Measurements from ENCODE around the gene CDHR1.

The CDHR1 gene

GRCh38 chr10:84233940-84234339 is 39.6 kb downstream of the CDHR1 start:
- DNase-seq, result no peak

GRCh38 chr10:84234479-84234878 is 40.1 kb downstream of the CDHR1 start:
- no peak for DNase-seq

GRCh38 chr10:84235096-84235495 is 40.8 kb downstream of the CDHR1 start:
- DNase-seq, result no peak

GRCh38 chr10:84236807-84237198 is 42.5 kb downstream of the CDHR1 start:
- no peak for DNase-seq

GRCh38 chr10:84237199-84238051 is 43.1 kb downstream of the CDHR1 start:
- DNase-seq, result no peak

GRCh38 chr10:84238909-84239308 is 44.6 kb downstream of the CDHR1 start:
- no peak for DNase-seq

- DNase-seq, result no peak
These were observed 47.0 kb downstream of the CDHR1 start, which contains the start of gene LRIT1 for GRCh38 chr10:84241185-84241790. Gene LRIT1 (minus strand): TSS chr10:84241546. CDS start chr10:84241439, 107 bp downstream.

- no peak for DNase-seq
These were observed 49.4 kb downstream of the CDHR1 start for GRCh38 chr10:84243759-84244158.

GRCh38 chr10:84244651-84245270 is 50.4 kb downstream of the CDHR1 start, which contains the start of gene RGR:
Gene RGR (plus strand): TSS chr10:84245053. CDS start chr10:84245091, 38 bp downstream.
- DNase-seq, result no peak

- DNase-seq, result no peak
These were observed 53.2 kb downstream of the CDHR1 start for GRCh38 chr10:84247496-84247895.

GRCh38 chr10:84248794-84249193 is 54.5 kb downstream of the CDHR1 start:
- no peak for DNase-seq

- DNase-seq, result no peak
These were observed 60.5 kb downstream of the CDHR1 start for GRCh38 chr10:84254552-84255478.

GRCh38 chr10:84256510-84257342 is 62.4 kb downstream of the CDHR1 start:
- DNase-seq, result no peak

GRCh38 chr10:84257343-84258020 is 63.1 kb downstream of the CDHR1 start:
- no peak for DNase-seq

GRCh38 chr10:84258034-84258695 is 63.8 kb downstream of the CDHR1 start:
- no peak for DNase-seq

- DNase-seq, result no peak
These were observed 67.0 kb downstream of the CDHR1 start for GRCh38 chr10:84261236-84261915.

- no peak for DNase-seq
These were observed 68.0 kb downstream of the CDHR1 start for GRCh38 chr10:84262190-84262956.

GRCh38 chr10:84263716-84264115 is 69.4 kb downstream of the CDHR1 start:
- no peak for DNase-seq

- peak; percentile 42 for DNase-seq
These were observed 70.3 kb downstream of the CDHR1 start for GRCh38 chr10:84264611-84265141.

Data from COR-L47 (cell line).